ENCODE data around the gene LRFN5. TPM values are rescaled to one million over a fixed set of nuclear protein-coding genes. Genes with fewer than 3 reads are reported as not detected.
"Not testable (repeated sequence)": the region's sequence is repeated elsewhere in the genome, so short reads cannot be mapped to it uniquely, and the experiment has no call there.

LRFN5 gene
- polyA plus RNA-seq: not detected

GRCh38 chr14:41606532-41607303, at the start of gene LRFN5:
Gene LRFN5, plus strand, starts transcription at chr14:41606876.
- Mint-ChIP-seq H3K4me1 (peaks cover 17 to 31% (median 18%) of the 10 kb centered on the region in 3 donors), H3K27ac (peak within 1 kb of the TSS in 1 of 3 donors; percentile 71), H3K9me3 (no peaks in the 10 kb centered on the region), H3K36me3 (peaks cover 1% of the 10 kb centered on the region), H3K4me3 (peak within 1 kb of the TSS; percentile 80 to 94 (median 84)), H3K27me3 (peaks cover 60% of the 10 kb centered on the region)

GRCh38 chr14:41558490-41558889, 48.2 kb upstream of the LRFN5 start:
- Mint-ChIP-seq H3K27me3 (no peaks in the 10 kb centered on the region), H3K36me3 (no peaks in the 10 kb centered on the region), H3K27ac (no peak overlapping the region), H3K4me1 (no peaks in the 10 kb centered on the region), H3K4me3 (no peak overlapping the region), H3K9me3 (peaks cover 0 to 3% (median 0%) of the 10 kb centered on the region in 3 donors)

GRCh38 chr14:41566864-41567263, 39.8 kb upstream of the LRFN5 start:
- not testable (repeated sequence) for H3K36me3 Mint-ChIP-seq, H3K27me3 Mint-ChIP-seq, H3K27ac Mint-ChIP-seq, H3K4me3 Mint-ChIP-seq, H3K9me3 Mint-ChIP-seq, H3K4me1 Mint-ChIP-seq

GRCh38 chr14:41568979-41569378, 37.7 kb upstream of the LRFN5 start:
- no peaks in the 10 kb centered on the region for H3K4me1 Mint-ChIP-seq
- H3K9me3 Mint-ChIP-seq: peaks cover 3 to 8% (median 7%) of the 10 kb centered on the region in 3 donors
- H3K27me3 Mint-ChIP-seq: no peaks in the 10 kb centered on the region
- H3K4me3 Mint-ChIP-seq: no peak overlapping the region
- H3K36me3 Mint-ChIP-seq: no peaks in the 10 kb centered on the region
- no peak overlapping the region for H3K27ac Mint-ChIP-seq

DNA sequence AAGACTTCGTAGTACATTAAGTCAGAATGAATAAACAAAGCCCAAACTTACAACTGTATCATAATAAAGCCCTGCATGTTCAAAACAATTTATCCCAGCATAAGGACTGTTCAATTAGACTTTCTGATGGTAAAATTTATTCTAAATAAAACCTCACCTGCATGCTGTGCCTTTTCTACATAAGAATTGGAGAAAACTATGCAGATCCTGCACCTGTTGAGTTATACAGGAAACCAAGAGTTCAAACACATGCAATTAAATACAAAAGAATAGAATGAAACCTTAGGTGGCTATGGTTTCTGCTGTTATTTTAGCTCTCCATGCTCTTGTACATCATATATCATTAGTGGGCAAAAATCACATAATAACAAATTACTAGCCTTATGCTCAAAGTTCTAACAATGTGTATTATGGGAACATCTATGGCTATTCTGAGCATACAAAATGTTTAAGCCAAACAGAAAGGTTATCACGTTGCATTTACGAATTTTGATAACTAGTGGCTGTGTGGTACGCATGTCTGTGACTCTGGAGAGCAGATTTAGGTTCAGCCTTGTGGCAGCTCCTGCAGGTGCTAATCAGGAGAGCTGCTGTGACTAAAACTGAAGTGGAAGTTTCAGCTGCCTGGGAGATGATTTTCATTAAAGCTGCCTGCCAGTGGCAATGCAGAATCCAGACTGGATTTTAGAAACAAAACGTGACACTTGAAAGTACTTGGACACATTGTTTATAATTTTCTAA, 36.1 kb upstream of the LRFN5 start:
- Mint-ChIP-seq H3K36me3 (no peaks in the 10 kb centered on the region), H3K27ac (no peak overlapping the region), H3K27me3 (no peaks in the 10 kb centered on the region), H3K4me3 (no peak overlapping the region), H3K9me3 (peaks cover 3 to 8% (median 7%) of the 10 kb centered on the region in 3 donors), H3K4me1 (no peaks in the 10 kb centered on the region)

DNA sequence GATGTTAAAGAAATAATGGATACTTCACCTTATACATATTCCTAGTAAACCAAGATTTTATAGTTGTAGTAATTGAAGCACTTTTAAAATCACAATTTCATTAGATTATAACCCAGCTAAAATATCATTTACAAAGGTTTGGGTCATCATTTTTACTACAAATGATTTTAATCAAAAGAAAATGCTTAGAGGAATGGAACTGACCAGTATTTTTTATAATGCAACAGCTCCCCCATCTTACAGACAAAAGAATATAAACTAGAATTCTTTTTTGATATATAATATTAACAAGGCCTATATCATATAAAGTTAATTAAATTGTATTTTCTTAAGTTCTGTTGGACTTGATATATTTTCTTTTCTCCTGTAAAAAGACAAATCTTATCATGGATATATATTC, 20.4 kb upstream of the LRFN5 start:
- Mint-ChIP-seq H3K9me3 (no peaks in the 10 kb centered on the region), H3K27ac (no peak overlapping the region), H3K4me3 (no peak overlapping the region), H3K4me1 (no peaks in the 10 kb centered on the region), H3K36me3 (no peaks in the 10 kb centered on the region), H3K27me3 (no peaks in the 10 kb centered on the region)

- H3K4me3 Mint-ChIP-seq: no peak overlapping the region
- H3K27ac Mint-ChIP-seq: no peak overlapping the region
- H3K36me3 Mint-ChIP-seq: no peaks in the 10 kb centered on the region
- H3K9me3 Mint-ChIP-seq: no peaks in the 10 kb centered on the region
- peaks cover 3% of the 10 kb centered on the region for H3K27me3 Mint-ChIP-seq
- peaks cover 0 to 5% (median 3%) of the 10 kb centered on the region in 3 donors for H3K4me1 Mint-ChIP-seq
These were observed 9.0 kb upstream of the LRFN5 start for GRCh38 chr14:41597647-41598046.

GRCh38 chr14:41599805-41600385, 6.8 kb upstream of the LRFN5 start:
- H3K27me3 Mint-ChIP-seq, H3K36me3 Mint-ChIP-seq, H3K27ac Mint-ChIP-seq, H3K9me3 Mint-ChIP-seq, H3K4me3 Mint-ChIP-seq, H3K4me1 Mint-ChIP-seq: not testable (repeated sequence)

- peaks cover 16 to 35% (median 17%) of the 10 kb centered on the region in 3 donors for H3K4me1 Mint-ChIP-seq
- H3K36me3 Mint-ChIP-seq: peaks cover 1% of the 10 kb centered on the region
- peak overlapping the region in 2 of 4 donors; percentile 78 to 94 for H3K4me3 Mint-ChIP-seq
These were observed 1.8 kb upstream of the LRFN5 start for GRCh38 chr14:41604721-41605531.

DNA sequence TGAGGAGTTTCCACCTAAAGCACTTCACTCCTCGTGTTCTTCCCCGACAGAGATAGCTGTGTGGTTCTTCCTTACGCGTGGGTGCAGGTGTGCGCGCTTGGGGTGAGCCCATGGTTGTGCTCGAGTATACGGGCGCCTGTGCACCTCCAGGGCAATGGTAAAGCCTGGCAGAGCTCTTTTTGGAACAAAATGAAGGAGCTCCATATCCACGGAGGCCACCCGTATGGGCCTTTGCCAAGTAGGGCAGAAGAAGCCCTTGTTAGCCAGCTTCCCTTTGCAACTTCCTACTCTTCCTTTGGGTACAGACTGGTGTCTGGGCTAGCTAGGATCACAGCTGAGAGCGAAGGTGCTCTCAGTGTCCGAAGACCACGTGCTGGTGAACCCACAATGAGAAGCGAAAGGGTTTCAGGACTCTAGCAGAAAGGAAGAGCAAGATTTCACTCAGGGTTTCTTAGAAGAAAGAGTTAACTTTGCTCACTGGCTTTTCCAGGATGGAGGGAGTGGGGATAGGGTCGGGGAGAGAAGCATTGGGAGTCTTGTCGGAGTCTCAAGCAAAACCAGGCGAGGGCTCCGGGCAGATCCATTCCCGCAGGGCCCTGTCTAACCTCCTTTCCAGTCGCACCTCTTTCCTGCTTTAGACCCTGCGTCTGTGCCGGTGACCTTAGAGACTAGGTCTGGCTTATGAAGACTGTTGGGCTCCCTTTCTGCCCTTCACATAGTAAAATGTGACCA, 960 bp upstream of the LRFN5 start:
- peaks cover 57% of the 10 kb centered on the region for H3K27me3 Mint-ChIP-seq
- H3K4me1 Mint-ChIP-seq: peaks cover 17 to 31% (median 18%) of the 10 kb centered on the region in 3 donors
- H3K4me3 Mint-ChIP-seq: peak overlapping the region; percentile 78 to 94 (median 82)
- H3K27ac Mint-ChIP-seq: no peak overlapping the region
- H3K9me3 Mint-ChIP-seq: no peaks in the 10 kb centered on the region
- peaks cover 1% of the 10 kb centered on the region for H3K36me3 Mint-ChIP-seq

More at GRCh38 chr14:41604721-41605531, 1.8 kb upstream of the LRFN5 start:
- peaks cover 54% of the 10 kb centered on the region for H3K27me3 Mint-ChIP-seq
- H3K27ac Mint-ChIP-seq: no peak overlapping the region
- H3K9me3 Mint-ChIP-seq: no peaks in the 10 kb centered on the region

DNA sequence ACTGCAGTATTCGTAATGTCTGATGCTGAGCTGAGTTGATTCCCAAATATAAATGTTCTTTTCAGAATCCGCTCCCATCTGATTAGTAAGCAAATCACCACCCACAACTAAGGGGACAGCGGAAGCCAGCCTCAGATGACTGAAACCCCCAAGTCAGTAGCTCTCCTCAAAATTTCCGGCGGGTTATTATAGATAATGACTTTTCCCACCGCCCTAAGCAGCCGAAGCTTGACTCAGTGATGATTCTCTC, 469 bp upstream of the LRFN5 start:
- peak overlapping the region; percentile 78 to 94 (median 82) for H3K4me3 Mint-ChIP-seq
- H3K27me3 Mint-ChIP-seq: peaks cover 56% of the 10 kb centered on the region
- H3K4me1 Mint-ChIP-seq: peaks cover 17 to 31% (median 18%) of the 10 kb centered on the region in 3 donors
- peaks cover 1% of the 10 kb centered on the region for H3K36me3 Mint-ChIP-seq
- H3K9me3 Mint-ChIP-seq: no peaks in the 10 kb centered on the region
- H3K27ac Mint-ChIP-seq: no peak overlapping the region

GRCh38 chr14:41607304-41607775, 664 bp downstream of the LRFN5 start:
- peak overlapping the region; percentile 70 to 92 (median 82) for H3K4me3 Mint-ChIP-seq
- H3K4me1 Mint-ChIP-seq: peaks cover 17 to 31% (median 18%) of the 10 kb centered on the region in 3 donors
- H3K9me3 Mint-ChIP-seq: no peaks in the 10 kb centered on the region
- peak overlapping the region in 1 of 3 donors; percentile 71 for H3K27ac Mint-ChIP-seq
- H3K36me3 Mint-ChIP-seq: peaks cover 1% of the 10 kb centered on the region
- H3K27me3 Mint-ChIP-seq: peaks cover 60% of the 10 kb centered on the region

GRCh38 chr14:41607966-41608663, 1.4 kb downstream of the LRFN5 start:
- Mint-ChIP-seq H3K27me3 (peaks cover 60% of the 10 kb centered on the region), H3K27ac (no peak overlapping the region), H3K4me1 (peaks cover 17 to 31% (median 18%) of the 10 kb centered on the region in 3 donors), H3K4me3 (peak overlapping the region; percentile 70 to 92 (median 82)), H3K36me3 (peaks cover 1% of the 10 kb centered on the region), H3K9me3 (no peaks in the 10 kb centered on the region)
